ENCODE data around the gene CYP2A7.
"Not testable (repeated sequence)": the region's sequence is repeated elsewhere in the genome, so short reads cannot be mapped to it uniquely, and the experiment has no call there.

DNA sequence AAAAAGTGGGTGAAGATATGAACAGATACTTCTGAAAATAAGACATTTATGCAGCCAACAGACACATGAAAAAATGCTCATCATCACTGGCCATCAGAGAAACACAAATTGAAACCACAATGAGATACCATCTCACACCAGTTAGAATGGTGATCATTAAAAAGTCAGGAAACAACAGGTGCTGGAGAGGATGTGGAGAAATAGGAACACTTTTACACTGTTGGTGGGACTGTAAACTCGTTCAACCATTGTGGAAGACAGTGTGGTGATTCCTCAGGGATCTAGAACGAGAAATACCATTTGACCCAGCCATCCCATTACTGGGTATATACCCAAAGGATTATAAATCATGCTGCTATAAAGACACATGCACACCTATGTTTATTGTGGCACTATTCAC is 36.3 kb upstream of the CYP2A7 start:
- TF ChIP-seq CTCF, POLR2A (IDR thresholded peaks at IDR 0.05): not testable (repeated sequence)
